NCI-H82 treated with DMSO at 0.1 percent for 48 hours (cell line): ENCODE measurements around the gene DCP2.

Source experiments
- DNase-seq: peaks from one replicate; lab custom pipeline; 2025; ENCODE audit not compliant: unreplicated experiment; lab: John Stamatoyannopoulos, UW

Gene DCP2

GRCh38 chr5:113062869-113063508, 86.4 kb downstream of the DCP2 start:
- no peak for DNase-seq

DNA sequence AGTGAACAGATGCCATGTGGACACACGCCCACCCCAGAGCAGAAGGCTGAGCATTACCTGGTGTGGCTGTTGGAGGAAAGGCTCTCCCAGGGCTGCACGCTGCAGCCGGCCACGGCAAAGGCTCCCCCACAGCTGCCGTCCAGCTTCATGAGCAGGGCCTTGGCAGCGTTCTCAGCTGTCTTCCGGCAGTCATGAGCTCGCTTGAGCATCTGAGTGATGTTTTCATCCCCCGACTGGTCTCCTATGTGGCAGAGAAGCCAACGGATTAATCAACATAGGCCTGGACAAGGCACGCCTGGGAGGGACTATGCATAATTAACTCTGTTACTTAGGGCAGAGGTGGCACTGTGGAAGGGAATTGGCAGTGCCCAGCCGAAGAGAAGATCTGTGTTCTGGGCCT, 87.3 kb downstream of the DCP2 start:
- no peak for DNase-seq

GRCh38 chr5:113064806-113065205, 88.2 kb downstream of the DCP2 start:
- DNase-seq = no peak

DNA sequence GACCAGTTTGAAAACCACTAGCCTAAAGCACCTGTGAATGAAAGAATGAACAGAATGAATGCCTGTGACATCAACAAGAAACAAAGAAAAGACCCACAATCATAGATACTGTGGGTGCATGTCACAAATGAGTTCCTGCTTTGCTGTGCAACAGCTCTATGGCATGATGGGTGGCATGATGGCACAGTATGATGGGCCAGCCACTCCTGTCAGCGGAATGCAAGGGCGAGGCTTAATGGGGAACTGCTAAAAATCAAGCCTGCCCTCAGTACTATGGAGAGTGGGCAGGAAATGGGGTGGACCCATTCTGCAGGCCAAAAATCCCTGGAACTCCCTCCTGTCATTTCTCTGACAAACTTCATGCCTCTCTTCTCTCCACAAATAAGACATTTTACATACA, 89.0 kb downstream of the DCP2 start:
- no peak for DNase-seq

GRCh38 chr5:113067635-113068344, 91.2 kb downstream of the DCP2 start:
- DNase-seq = no peak

GRCh38 chr5:113068559-113068958, 92.0 kb downstream of the DCP2 start:
- no peak for DNase-seq
